AG09309 (cell line): Measurements from ENCODE around the gene DGKB.

ENCODE experiments used
- DNase-seq: peaks from one replicate; pipeline ENCODE4 v3.0.0-alpha.2; 2010; ENCODE audit warnings: low read depth
- H3K4me3 ChIP-seq: 2 replicates; pipeline ENCODE4 v1.5.1; 2011; ENCODE audit warnings: mild to moderate bottlenecking, low read depth, low read length, moderate library complexity; ENCODE audit not compliant: control insufficient read depth
- CTCF ChIP-seq: IDR thresholded peaks from 2 replicates; pipeline ENCODE4 v1.5.1; 2011; ENCODE audit warnings: mild to moderate bottlenecking, low read depth, low read length, inconsistent platforms; ENCODE audit not compliant: insufficient read depth, control insufficient read depth; ENCODE audit errors: missing control alignments

DGKB gene

GRCh38 chr7:14184292-14184864 lies 718.2 kb downstream of the DGKB start:
- no peak overlapping the region for H3K4me3 ChIP-seq
- DNase-seq, result no peak
- TF ChIP-seq CTCF, result no peak

- no peak overlapping the region for H3K4me3 ChIP-seq
- TF ChIP-seq CTCF, result no peak
- DNase-seq, result no peak
Observed at GRCh38 chr7:14179781-14180180, 722.8 kb downstream of the DGKB start.

- TF ChIP-seq CTCF, result no peak
- DNase-seq, result no peak
- no peak overlapping the region for H3K4me3 ChIP-seq
Observed at GRCh38 chr7:14177876-14178275, 724.7 kb downstream of the DGKB start.

- no peak for TF ChIP-seq CTCF
- H3K4me3 ChIP-seq, result no peak overlapping the region
Observed at GRCh38 chr7:14170872-14171271, 731.7 kb downstream of the DGKB start.

GRCh38 chr7:14158111-14158510 lies 744.4 kb downstream of the DGKB start:
- DNase-seq, result no peak
- TF ChIP-seq CTCF, result no peak
- H3K4me3 ChIP-seq, result no peak overlapping the region

More at GRCh38 chr7:14170872-14171271, 731.7 kb downstream of the DGKB start:
- DNase-seq, result no peak

GRCh38 chr7:14156436-14156835 lies 746.1 kb downstream of the DGKB start:
- no peak for TF ChIP-seq CTCF
- DNase-seq, result no peak
- H3K4me3 ChIP-seq, result no peak overlapping the region

GRCh38 chr7:14148974-14149373 lies 753.6 kb downstream of the DGKB start:
- TF ChIP-seq CTCF, result no peak
- DNase-seq, result no peak
- H3K4me3 ChIP-seq, result no peak overlapping the region
